K562 (cell line): ENCODE measurements around the gene SKIDA1. TPM values are rescaled to one million over a fixed set of nuclear protein-coding genes. Genes with fewer than 3 reads are reported as not detected.

Experiments used
- DNMT1 ChIP-seq: fragments of 450-650 bp; IDR thresholded peaks from 2 replicates; pipeline ENCODE4 v1.6.1; 2016; ENCODE audit warnings: antibody characterized with exemption, mild to moderate bottlenecking
- EP400 ChIP-seq: fragments of 450-650 bp; IDR thresholded peaks from 2 replicates; pipeline ENCODE4 v1.6.1; 2017; ENCODE audit warnings: antibody characterized with exemption, mild to moderate bottlenecking, moderate library complexity
- EZH2 ChIP-seq: IDR thresholded peaks from 2 replicates; pipeline ENCODE4 v1.6.1; 2012; ENCODE audit warnings: low read depth, mild to moderate bottlenecking, inconsistent platforms, low read length, borderline replicate concordance
- HIVEP1 ChIP-seq: fragments of 250-450 bp; sonication (Bioruptor Pico); IDR thresholded peaks from 2 replicates; pipeline ENCODE4 v1.4.0; 2020; ENCODE audit warnings: mild to moderate bottlenecking
- L3MBTL2 ChIP-seq: fragments of 450-650 bp; IDR thresholded peaks from 2 replicates; pipeline ENCODE4 v1.6.1; 2016; ENCODE audit warnings: mild to moderate bottlenecking, moderate library complexity
- MAZ ChIP-seq, 2 experiments: fragments of 450-650 bp in 1 of 2; sonication (generic) in 1 of 2; formaldehyde crosslinking; IDR thresholded peaks in 1 of 2; conservative IDR thresholded peaks in 1 of 2; 2 replicates each; pipeline versions ENCODE4 v1.4.0 to v1.5.0; 2020; ENCODE audit warnings: mild to moderate bottlenecking in 1 of 2, missing genetic modification reagents in 1 of 2
- MBD1 ChIP-seq: fragments of 250-450 bp; sonication (Bioruptor Pico); IDR thresholded peaks from 2 replicates; pipeline ENCODE4 v1.8.0; 2022; ENCODE audit warnings: inconsistent platforms
- POLR2H ChIP-seq: IDR thresholded peaks from 2 replicates; pipeline ENCODE4 v1.6.1; 2016; ENCODE audit warnings: missing genetic modification characterization, low read depth, mild to moderate bottlenecking, control low read depth, missing compliant biosample characterization, moderate library complexity
- RBM15 ChIP-seq: fragments of 200-400 bp; formaldehyde crosslinking; IDR thresholded peaks from 2 replicates; pipeline ENCODE4 v1.6.1; 2018; ENCODE audit warnings: mild to moderate bottlenecking, low read length, moderate library complexity; ENCODE audit not compliant: insufficient read depth
- SIN3B ChIP-seq: fragments of 450-650 bp; IDR thresholded peaks from 2 replicates; pipeline ENCODE4 v1.6.1; 2017; ENCODE audit warnings: low read depth, mild to moderate bottlenecking, moderate library complexity
- SMARCA4 ChIP-seq: fragments of 450-650 bp; IDR thresholded peaks from 2 replicates; pipeline ENCODE4 v1.6.1; 2016
- SUPT5H ChIP-seq: fragments of 450-650 bp; IDR thresholded peaks from 2 replicates; pipeline ENCODE4 v1.6.1; 2016
- ZEB2 ChIP-seq: fragments of 450-650 bp; IDR thresholded peaks from 2 replicates; pipeline ENCODE4 v1.6.1; 2016
- polyA plus RNA-seq, 8 experiments: library from polyadenylated mRNA; depleted of rRNA in 4 of 8; stranded (reverse) in 5 of 8; unstranded in 3 of 8; fragments of >200 nt; fragmentation: Nextera tagmentation in 2 of 8; fragmentation: Illumina TruSeq in 1 of 8; extraction: Ambion mirVana in 2 of 8; extraction: Trizol in 1 of 8; gene quantifications; 2 replicates each; pipeline versions ENCODE4 v1.2.1 to v1.2.3, GENCODE V29; 2011 to 2014; ENCODE audit warnings: inconsistent platforms in 1 of 8, missing spikeins in 1 of 8
- total RNA-seq, 7 experiments: library from RNA; depleted of rRNA in 6 of 7; stranded (reverse); fragments of >200 nt in 6 of 7; fragmentation: Illumina TruSeq in 2 of 7; extraction: Trizol in 2 of 7; gene quantifications; 2 replicates each; pipeline versions ENCODE4 v1.2.1 to v1.2.3, GENCODE V29; 2011 to 2021; ENCODE audit warnings: low replicate concordance in 1 of 7
- TF ChIP-seq, protein P1 (sequence below): sonication (generic); formaldehyde crosslinking; IDR thresholded peaks from 2 replicates; pipeline ENCODE4 v1.8.1; 2022; ENCODE audit warnings: missing genetic modification reagents
- TF ChIP-seq, protein P2 (sequence below): fragments of 450-650 bp; formaldehyde crosslinking; conservative IDR thresholded peaks from 2 replicates; pipeline ENCODE4 v1.4.0; 2022; ENCODE audit warnings: mild to moderate bottlenecking, missing genetic modification characterization
- TF ChIP-seq, protein P3 (sequence below): fragments of 450-650 bp; formaldehyde crosslinking; IDR thresholded peaks from 2 replicates; pipeline ENCODE4 v1.4.0; 2020; ENCODE audit warnings: mild to moderate bottlenecking, moderate library complexity

Gene SKIDA1
- total and polyA plus RNA-seq, 9 of the 15 experiments (the other 6 are each of a cell fraction or from before 2014, with no cell fraction given) = 0.05 to 1.1 (median 0.42) TPM

DNA sequence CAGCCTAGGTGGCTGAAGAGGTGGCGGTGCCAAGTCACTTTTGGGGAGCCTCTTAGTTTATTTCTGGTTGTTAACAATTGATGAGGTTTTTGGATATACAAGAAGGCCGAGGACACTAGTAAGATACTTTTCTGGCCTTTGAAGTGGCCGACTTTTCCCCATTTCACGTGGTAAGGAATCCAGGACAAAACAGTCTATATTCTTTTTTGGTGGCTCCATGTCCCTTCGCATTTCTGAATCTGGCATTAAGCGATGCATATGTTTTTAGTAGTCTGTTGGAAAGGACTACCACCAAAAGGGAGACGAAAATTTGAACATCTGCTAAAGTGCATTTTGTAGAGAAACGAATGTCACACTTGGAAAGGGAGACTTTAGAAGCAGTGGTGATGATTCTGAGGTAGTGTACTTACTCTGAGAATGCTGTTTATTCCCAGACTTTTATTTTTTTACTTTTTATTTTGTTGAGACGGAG lies 10.0 kb upstream of the SKIDA1 start (continued):
- TF ChIP-seq ZEB2 (no peak), POLR2H (no peak), RBM15 (no peak), SIN3B (no peak), SMARCA4 (no peak), MBD1 (CRISPR knock-in tag) (no peak), MAZ (CRISPR knock-in tag; conservative IDR thresholded peaks at IDR 0.05 in 1 of 2, IDR thresholded peaks at IDR 0.05 in 1 of 2) (0 out of 4 replicates have a peak, but pooled peaks of 1 of the 2 experiments have one; percentile 2), EZH2 (no peak), EP400 (peak; percentile 9; the same call in 1 of the 2 replicates), SUPT5H (0 out of 2 replicates have a peak, but pooled peaks have one; percentile 4), DNMT1 (no peak), L3MBTL2 (no peak), HIVEP1 (CRISPR knock-in tag) (no peak)
- TF ChIP-seq, protein P1, sequence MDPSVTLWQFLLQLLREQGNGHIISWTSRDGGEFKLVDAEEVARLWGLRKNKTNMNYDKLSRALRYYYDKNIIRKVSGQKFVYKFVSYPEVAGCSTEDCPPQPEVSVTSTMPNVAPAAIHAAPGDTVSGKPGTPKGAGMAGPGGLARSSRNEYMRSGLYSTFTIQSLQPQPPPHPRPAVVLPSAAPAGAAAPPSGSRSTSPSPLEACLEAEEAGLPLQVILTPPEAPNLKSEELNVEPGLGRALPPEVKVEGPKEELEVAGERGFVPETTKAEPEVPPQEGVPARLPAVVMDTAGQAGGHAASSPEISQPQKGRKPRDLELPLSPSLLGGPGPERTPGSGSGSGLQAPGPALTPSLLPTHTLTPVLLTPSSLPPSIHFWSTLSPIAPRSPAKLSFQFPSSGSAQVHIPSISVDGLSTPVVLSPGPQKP = no peak
- TF ChIP-seq, protein P2, sequence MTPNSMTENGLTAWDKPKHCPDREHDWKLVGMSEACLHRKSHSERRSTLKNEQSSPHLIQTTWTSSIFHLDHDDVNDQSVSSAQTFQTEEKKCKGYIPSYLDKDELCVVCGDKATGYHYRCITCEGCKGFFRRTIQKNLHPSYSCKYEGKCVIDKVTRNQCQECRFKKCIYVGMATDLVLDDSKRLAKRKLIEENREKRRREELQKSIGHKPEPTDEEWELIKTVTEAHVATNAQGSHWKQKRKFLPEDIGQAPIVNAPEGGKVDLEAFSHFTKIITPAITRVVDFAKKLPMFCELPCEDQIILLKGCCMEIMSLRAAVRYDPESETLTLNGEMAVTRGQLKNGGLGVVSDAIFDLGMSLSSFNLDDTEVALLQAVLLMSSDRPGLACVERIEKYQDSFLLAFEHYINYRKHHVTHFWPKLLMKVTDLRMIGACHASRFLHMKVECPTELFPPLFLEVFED (CRISPR knock-in tag) = no peak
- TF ChIP-seq, protein P3, sequence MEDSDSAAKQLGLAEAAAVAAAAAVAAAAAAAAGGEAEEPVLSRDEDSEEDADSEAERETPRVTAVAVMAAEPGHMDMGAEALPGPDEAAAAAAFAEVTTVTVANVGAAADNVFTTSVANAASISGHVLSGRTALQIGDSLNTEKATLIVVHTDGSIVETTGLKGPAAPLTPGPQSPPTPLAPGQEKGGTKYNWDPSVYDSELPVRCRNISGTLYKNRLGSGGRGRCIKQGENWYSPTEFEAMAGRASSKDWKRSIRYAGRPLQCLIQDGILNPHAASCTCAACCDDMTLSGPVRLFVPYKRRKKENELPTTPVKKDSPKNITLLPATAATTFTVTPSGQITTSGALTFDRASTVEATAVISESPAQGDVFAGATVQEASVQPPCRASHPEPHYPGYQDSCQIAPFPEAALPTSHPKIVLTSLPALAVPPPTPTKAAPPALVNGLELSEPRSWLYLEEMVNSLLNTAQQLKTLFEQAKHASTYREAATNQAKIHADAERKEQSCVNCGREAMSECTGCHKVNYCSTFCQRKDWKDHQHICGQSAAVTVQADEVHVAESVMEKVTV = no peak
